Transverse colon (tissue), 4 donors: ENCODE data around the gene DNAL4.

Source experiments
- EP300 ChIP-seq: sonication (generic); formaldehyde crosslinking; IDR thresholded peaks from one replicate; pipeline ENCODE4 v1.6.1; 2017; ENCODE audit warnings: antibody characterized with exemption, low read depth
- POLR2A ChIP-seq: fragments of 450-650 bp; IDR thresholded peaks from one replicate; pipeline ENCODE4 v1.6.1; 2016; ENCODE audit warnings: antibody characterized with exemption, mild to moderate bottlenecking, moderate library complexity
- POLR2AphosphoS5 ChIP-seq, 3 donors: sonication (generic); formaldehyde crosslinking; IDR thresholded peaks; one replicate each; pipeline ENCODE4 v1.6.1; 2016; ENCODE audit warnings: antibody characterized with exemption in 3 of 3
- TF ChIP-seq, protein P1 (sequence below), 5 experiments: fragments of 200-600 bp in 3 of 5; fragments of 450-650 bp in 2 of 5; sonication (generic) in 3 of 5; IDR thresholded peaks; 1 replicate in 2 of 5; 2 replicates in 3 of 5; pipeline ENCODE4 v1.5.1; 2016 to 2017; ENCODE audit warnings: antibody characterized with exemption in 5 of 5, inconsistent platforms in 3 of 5, mild to moderate bottlenecking in 2 of 5, moderate library complexity in 1 of 5

DNA sequence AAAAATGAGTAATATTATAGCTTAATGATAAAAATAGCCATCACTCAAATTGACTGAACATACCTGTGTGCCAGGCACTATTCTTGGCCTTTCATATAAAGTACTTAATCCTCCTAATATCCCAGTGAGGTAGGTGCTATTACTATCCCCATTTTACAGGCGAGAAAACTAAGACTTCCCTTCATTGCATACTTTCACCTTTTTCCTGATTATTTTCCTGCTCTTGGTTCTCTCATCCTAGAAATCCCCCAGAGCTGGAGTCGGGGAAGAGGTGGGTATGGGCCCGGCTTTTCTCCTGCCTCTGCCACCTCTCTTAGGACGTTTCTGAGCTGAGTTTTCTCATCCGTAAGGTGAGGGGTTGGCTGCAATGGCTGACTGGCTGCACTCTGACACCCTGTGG lies 47.7 kb upstream of the DNAL4 start:
- TF ChIP-seq, protein P1, sequence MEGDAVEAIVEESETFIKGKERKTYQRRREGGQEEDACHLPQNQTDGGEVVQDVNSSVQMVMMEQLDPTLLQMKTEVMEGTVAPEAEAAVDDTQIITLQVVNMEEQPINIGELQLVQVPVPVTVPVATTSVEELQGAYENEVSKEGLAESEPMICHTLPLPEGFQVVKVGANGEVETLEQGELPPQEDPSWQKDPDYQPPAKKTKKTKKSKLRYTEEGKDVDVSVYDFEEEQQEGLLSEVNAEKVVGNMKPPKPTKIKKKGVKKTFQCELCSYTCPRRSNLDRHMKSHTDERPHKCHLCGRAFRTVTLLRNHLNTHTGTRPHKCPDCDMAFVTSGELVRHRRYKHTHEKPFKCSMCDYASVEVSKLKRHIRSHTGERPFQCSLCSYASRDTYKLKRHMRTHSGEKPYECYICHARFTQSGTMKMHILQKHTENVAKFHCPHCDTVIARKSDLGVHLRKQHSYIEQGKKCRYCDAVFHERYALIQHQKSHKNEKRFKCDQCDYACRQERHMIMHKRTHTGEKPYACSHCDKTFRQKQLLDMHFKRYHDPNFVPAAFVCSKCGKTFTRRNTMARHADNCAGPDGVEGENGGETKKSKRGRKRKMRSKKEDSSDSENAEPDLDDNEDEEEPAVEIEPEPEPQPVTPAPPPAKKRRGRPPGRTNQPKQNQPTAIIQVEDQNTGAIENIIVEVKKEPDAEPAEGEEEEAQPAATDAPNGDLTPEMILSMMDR (IDR thresholded peaks at IDR 0.05), result no peak
- TF ChIP-seq EP300 (no peak), POLR2A (no peak), POLR2AphosphoS5 (IDR thresholded peaks at IDR 0.05) (no peak)
